DMS153 treated with DMSO at 0.1 percent for 48 hours (cell line): ENCODE data around the gene TBX5.

Experiments used
- DNase-seq: peaks from one replicate; lab custom pipeline; 2025; ENCODE audit not compliant: unreplicated experiment; lab: John Stamatoyannopoulos, UW

The TBX5 gene

DNA sequence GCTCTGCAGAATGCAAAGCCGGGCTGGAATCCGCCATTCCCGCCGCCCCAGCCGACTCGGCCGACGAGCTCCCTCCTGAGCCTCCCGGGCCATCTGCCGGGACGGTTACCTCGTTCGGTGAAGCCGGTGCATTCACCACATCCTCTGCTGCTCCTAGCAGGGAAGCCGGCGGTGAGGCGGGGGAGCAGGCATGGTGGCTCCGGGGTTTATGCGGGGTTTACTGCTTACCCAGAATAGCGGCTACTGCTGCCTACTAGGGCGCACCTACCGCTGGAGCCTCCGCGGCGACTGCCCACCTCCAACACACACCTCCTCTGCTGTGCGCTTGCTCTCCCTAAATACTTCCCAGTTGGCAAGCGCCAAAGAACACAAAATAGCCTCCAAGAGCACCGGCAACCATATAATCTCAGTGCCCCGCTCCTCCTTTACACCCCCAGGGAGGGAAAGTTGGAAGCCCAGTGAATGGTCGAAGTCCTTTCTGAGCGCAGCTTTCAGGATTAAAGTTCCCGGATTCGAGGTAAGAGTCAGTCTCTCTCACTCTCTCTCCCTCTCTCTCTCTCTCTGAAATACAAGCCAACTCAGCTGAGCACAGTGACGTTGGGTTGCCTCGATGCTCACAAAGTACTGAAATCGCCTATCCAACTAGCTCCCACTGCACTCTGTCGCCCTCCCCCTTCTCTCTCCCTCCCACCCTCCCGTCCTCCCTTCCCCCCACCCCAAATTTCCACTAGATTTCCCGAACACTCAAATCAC, at the start of gene TBX5:
TSS of gene TBX5 (minus strand) at position 626 of the 753 bp plus-strand sequence. CDS start 2,246 bp downstream, outside the sequence.
- no peak for DNase-seq

DNA sequence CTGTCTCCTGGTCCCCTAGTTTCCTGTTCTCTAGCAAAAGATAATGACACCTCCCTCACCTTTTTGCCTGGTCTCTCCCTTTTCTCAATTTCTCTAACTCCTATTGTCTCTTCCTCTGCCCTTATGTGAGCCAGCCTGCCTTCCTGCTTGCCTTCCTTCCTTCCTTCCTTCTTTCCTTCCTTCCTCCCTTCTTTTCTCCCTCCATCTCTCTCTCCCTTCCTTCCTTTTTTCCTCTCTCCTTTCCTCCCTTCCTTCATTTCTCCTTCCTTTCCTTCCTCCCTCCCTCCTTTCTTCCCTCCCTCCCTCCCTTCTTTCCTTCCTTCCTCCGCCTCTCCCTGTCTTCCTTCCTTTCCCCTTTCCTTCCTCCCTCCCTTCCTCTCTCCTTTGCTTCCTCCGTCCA, 45.7 kb upstream of the TBX5 start:
- no peak for DNase-seq

DNA sequence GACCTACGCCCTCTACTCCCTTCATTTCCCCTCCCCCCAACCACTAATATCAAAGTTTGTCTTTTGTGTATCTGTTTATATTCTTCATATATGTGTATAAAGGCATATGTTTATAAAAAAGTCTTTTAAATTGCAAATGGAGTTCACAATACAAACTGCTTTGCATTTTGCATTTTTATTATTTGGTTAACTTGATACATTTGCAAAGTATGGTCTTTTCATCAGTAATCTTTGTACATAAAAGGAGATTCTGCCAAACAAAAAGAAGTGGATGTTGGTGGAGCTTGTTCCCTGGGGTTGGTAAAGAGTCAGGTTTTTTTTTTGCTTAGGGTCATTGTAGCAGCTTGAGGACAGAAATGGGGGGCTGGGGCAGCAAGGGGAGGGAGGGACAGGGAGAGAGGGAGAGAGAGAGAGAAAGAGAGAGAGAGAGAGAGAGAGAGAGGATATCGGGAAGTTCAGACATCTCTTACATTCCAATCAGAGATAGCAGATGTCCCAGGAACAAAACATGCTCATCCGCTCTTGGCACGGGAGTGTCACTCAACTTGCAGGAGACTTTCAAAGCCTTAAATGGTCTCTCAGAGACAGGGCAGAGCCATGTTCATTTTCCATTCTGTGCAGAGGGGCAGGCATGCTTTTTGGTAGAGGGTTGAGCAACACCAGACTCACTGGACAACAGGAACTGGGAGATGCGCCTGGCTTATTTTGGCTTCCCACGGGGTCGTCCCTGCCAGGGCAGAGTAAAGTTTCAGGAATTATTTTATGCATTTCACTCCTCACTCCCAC, 44.8 kb upstream of the TBX5 start:
- no peak for DNase-seq

DNA sequence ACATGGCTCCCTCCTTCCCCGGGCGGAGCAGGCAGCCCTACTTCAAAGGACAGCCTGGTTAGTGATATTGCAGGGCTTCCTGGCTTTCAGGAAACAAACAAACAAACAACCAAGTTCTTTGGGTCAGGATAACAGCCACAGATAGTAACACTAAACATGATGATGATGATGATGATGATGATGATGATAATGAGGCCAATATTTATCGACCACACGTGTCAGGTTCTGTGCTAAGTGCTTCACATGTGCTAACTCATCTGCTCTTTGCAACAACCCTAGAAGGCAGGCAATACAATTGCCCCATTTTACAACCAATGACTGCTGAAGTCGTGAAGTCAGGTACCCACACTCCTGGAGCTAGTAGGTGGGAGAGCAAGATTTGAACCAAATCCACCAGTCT, 44.1 kb upstream of the TBX5 start:
- DNase-seq = no peak

DNA sequence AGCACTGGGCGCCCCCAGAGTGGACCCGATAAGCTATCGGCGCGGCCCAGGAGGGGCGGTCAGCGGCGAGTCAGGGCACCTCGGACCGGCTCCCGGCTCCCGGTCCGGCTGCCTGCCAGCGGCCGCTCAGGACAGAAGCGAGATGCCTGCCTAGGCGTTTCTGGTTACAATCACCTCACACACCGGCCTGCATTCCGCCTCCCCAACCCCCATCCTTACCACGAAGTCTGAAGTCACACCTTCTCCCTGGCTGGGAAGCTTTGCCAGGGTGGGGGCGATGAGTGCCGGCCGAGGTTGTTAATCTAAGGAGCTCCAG, 42.6 kb upstream of the TBX5 start:
- DNase-seq = no peak

DNA sequence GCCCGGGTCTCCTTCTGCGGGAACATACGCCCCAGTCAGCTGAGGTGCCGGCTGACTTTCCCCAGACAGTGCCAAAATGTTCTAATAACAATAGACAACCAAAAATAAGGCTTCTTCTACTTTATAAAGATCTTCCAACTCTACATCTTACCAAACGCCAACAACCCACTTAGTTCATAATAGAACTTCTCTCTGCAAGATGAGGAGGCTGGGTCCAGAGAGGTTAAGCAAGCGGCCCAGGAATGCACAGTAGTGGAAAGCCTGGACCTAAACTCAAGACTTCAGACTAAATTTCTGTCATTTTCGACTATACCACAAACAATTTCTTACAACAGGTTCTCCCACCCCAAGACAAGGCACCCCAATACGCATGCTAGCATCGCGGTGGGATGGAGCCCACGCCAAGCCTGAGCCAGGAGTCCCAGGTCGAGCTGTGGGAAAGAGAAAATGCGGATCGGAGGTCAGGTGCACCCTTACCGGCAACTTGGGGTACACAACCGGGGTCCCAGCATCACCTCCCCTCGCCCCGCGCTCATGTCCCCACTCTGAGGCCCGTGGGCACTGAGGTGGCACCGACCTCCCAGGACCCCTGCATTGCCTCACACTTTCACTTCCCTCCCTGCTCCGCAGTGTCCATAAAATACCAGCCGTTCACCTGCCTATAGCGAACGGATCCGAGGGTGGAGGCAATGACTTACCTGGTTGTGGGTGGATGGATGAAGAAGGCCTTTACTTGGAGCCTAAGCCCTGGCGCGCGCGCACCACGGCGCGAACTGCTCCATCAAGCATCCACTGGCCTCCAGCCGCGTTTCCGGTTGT, 42.1 kb upstream of the TBX5 start:
- DNase-seq = no peak

DNA sequence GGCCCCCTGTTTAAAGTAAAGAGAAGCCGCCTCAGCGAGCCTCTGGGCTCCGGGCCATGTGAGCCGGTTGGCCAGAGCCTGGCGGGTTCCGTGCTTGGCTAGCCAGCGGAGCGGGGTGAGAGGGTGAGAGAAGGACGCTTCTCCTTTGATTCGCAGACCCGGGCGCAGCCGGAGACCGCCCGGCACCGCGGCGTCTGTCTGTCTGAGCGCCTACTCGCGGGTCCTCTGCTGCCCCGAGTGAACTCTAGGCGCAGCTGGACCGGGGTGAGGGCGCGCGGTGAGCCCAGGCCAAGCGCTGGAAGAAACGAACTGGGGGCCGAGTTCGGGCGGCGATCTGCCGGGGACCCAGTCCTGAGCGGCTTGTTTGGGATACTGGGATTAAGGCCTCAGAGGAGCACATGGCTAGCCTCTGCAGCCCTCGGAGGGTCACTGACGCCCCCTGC, 41.4 kb upstream of the TBX5 start:
- DNase-seq = no peak

DNA sequence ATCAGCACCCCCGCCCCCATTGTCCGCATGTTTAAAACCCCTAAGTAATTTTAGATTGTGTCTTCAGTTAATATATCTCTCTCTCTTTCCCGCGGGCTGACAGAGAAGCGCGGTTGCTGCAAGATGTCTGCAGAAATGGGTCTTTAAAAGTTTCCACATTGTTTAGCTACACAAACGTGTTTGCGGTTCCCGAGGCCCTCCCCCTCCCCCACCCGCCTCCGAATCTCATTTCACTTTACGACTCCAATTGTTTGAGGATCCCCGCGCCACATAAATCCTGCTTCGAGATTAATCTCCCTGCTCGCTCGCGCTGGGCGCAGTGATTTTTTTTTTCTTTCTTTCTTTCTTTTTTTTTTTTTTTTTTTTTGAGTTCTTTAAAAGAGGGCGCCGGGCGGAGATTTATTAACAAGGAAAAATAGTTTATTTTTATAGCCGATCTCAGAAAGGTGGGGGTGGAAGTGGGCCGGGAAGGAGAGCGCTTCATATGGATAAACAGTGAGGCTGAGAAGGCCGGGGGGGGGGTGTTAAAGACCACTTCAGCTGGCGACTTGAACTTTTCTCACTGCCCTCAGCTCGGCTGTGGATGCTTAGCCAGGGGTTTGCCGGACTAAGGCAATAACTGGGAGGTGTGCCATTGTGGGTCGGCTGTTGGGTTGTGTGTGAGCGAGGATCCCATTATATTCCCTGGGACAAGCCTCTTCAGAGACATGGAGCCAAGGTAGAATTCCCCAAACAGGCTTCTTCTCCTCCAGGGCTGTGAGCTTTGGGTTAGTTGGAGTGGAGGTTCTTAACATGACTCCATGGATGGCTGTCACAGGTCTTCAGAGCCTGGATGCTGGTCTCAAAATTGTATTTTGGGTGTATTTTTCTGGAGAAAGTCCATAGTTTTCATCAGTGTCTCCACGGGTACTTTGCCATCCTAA, 39.7 kb upstream of the TBX5 start:
- DNase-seq = no peak

DNA sequence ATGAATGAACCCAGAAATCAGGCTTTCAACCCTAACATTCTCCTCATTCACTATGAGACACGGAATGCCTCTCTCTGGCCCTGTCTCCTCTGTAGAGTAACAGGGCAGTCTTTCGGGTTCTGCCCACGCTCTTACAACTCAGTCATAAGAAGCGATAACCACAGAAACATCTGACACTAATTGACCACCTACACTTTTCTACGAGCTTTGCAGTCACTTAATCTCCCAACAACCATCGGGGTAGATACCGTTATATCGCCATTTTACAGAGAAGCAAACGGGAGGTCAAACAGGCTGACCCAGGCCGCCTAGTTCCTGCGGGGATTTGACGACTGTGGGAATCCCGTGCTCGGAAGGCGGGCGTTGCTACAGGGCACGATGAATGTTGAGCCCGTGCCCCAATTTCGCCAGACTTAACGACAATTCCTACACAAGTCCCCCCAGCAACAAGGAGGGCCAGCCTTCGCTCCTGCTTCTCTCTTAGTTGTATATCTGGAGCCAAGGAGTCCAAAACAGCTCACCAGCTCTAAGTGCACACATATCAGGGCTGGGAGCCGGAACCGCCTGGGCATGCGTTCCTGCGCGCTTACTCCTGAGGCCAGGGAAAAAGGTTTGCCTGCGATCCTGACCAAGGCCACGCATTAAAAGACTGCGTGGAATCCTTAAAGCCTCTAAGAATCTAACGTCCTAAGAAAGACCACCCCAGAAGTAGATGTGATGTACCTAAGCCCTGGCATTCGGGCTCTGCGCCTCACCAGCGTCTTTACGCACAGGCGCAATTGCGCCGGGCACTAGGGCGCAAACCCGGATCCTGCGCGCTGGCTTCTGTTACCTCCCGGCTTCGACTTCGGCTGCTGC, 38.7 kb upstream of the TBX5 start:
- DNase-seq = no peak

DNA sequence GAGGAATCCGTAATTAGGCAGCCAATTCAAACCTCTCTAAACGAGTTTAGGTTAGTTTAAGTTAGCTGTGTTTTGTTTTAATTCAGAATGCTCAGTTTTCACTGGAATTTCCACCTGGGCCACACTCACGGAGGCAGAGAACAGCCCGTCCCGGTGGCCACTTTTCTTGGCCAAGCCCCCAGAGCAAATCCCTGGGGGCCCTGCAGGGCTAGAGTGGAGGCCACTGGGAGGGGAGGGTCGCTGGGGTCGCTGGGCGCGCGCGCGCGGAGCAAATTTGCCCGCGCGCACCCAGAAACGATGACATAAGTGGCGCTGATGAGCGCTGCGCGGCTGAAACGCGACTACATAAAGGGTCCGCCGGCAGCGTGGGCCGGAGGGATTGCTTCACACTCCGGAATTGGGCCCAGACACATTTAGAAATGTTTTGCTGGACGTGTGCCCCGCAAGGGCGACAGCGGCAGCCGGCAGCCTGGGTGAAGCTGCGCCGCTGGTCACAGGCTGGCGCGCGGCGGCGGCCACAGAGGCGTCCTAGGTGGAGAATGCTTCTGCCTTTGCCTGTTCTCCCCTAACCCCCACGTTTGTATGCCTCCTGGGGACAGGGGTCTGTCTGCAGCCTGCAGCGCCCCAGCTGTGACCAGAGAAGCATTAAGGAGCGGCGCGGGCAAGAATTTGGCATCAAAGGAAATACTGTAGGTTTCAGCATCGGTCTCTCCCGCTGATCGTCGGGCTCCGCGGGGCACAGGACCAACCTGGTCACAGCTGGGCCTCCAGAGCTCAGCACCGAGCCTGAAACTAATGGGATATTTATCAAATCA, 37.9 kb upstream of the TBX5 start:
- no peak for DNase-seq

DNA sequence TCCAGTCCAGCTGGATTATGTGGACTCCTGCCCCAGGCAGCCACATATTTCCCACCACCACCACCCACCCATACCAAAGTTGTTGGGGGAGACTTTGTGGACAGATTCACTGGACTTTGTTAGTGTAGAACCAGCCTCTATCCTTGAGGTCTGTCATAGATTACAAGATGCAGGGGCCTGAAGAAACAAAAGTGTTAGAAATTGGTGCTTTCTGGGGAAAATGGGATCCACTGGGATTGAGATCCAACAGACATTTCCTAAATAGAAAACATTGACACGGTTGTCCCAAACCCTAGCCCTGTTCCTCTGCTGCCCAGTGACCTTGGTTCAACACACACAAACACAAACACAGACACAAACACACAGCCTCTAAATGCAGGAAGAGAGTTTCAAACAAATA, 36.6 kb upstream of the TBX5 start:
- no peak for DNase-seq

DNA sequence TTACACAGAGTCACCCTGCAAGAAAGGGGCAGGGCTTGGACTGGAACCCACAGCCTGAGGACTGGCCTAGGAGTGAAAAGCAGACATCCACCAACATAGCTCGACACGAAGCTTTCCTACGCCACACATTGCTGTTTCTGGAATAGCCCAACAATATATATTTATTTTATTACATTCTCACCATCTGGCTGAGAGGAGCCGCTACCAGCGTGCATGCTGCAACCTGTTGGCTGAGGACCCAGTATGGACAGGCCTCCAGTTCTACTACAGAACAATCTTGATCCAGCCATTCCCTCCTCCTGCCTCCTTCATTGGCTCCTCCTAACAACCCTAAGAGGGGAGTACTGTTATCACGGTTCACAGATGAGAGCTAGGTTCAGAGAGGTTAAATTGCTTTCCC, 35.6 kb upstream of the TBX5 start:
- no peak for DNase-seq

DNA sequence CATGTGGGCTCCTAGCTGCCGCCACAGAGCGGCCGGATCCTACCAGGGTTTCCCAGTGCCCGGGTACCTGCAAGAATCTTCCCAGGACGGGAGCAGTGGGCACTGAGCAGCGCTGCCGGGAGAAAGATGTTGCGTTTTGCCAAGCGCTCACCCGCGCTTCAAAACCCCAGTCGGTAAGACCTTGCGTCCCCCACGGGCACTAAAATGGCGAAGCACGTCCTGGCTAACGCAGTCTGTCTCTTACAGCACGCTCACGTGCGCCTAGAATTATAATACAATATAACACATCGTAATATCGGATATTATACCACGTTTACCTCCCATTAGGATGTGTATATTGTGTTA, 35.1 kb upstream of the TBX5 start:
- DNase-seq = no peak

DNA sequence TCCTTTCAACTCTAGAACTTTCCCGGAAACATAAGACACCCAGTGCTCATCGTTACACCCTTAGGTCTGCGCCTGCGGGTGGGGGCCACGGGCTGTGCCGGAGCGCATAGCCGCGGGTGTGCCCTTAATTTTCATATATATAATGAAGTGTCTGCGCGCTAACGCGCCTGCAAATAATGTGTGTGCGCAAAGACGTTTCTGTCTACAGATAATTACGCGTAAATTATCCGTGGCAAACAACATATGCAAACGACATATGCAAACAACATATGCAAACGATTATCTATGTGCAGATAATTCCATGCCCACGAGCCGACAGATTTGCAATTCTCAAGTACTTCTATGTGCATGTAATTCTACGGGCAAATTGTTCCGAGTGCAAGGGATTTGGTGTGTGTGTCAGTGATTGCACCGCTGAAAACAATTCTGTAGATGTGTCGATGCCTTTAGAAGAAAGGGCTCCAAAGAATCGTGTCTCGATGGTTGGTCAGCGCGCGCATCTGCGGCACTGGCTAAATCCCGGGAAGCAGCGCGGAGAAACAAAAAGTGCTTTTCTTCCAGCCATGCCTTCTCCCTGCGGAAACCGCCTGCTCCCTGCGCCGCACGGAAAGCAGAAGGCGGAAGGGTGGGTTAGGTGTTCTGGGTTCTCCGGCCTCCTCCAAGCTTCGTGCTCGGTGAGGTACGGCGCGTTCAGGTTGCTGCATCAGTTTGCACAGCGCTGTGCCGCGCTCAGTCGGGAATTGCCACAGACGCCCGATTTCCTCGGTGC, 34.5 kb upstream of the TBX5 start:
- DNase-seq = no peak

DNA sequence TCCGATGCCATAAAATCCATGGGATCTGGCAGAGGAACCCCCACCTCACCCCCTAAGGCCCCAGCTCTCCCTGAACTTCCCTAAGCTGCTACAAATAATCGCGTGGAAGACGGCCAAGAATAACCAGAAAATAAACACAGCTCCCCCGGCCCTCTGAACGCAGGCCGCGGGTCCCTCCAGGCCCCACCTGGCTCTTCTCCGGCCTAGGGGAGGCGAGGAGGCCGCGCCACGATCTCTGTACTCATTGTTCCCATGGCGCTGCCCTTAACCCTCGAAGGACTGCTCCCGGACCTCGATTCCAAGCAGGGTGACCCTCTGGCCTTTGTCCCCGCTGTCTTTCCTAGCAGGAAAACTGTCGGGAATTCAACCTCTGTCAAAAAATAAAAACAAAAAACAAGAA, 33.9 kb upstream of the TBX5 start:
- no peak for DNase-seq

DNA sequence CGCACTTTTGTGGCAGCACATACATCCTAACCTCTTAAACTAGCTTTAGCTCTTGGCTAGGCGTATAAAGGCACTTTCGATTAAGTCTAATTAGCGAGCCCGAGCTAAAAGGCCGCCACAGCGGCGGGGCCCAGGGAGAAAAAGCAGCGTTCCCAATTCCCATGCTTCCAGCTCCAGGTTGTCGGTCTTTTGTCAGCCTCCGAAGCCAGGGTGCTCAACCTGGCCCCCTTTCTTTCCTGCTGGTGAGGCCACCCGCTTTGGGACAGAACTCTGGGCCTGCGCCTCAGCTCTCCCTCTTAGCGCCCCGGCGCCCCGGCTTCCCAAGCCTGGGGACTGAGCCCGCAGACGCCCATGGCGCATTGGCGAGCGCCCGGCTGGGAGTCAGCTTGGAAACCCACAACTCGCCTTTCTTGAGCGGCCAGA, 33.3 kb upstream of the TBX5 start:
- no peak for DNase-seq

DNA sequence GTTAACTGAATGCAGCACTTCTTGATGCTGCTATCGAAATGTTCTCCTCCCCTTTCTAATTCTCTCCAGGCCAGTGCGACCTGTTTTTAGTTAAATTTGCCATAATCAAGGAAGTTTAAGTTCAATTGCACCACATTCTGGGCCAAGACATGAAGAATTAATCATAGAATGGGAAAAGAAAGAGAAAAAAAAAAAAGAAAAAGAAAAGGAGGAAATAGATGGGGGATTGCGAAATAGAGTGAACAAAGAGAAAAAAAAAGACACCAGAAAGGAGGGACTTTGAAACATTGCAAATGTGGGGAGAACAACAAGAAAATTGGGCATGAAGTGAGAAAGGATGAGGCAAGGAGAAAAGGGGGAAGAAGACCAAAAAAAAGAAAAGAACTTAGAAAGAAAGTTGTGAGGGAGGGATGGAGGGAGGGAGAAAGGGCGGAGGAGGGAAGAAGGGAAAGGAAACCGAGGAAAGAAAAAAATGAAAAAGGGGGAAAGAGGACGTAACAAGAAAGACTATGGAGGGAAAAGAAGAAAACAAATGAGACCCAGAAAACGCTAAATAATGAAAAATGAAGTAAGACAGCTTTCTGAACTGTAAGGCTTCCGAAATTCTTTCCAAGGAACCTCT, 32.8 kb upstream of the TBX5 start:
- DNase-seq = no peak

DNA sequence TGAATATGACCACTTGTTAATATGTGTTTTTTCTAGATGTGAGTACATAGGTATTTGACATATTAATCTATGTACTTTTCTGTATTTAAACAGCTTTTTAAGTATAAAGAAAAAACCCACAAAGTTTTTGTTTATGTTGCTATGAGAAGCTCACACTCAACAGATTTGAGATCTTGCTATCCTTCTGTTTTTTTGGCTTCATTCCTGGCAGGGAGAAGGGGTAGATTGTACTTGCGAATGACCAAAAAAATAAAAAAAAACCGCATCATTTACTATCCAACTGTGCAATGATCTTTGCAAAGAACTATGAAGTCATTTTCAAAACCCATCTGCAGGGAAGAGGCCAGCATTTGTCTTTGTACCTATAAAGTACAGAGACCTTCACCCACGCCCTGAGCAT, 28.4 kb upstream of the TBX5 start:
- no peak for DNase-seq
